ENCODE data around the gene OR10V1.

The OR10V1 gene

GRCh38 chr11:59759900-59760299, 46.3 kb upstream of the OR10V1 start:
- H3K9me3 ChIP-seq (ENCODE audit: insufficient read depth, low read depth, low read length): no peaks in the 10 kb centered on the region
- no peaks in the 10 kb centered on the region for H3K9me2 ChIP-seq (replicated peaks; ENCODE audit: low read depth, low read length)
- H4K20me1 ChIP-seq (ENCODE audit: insufficient read depth, low read length, poor library complexity, severe bottlenecking): peaks cover 3% of the 10 kb centered on the region
- no peaks in the 10 kb centered on the region for H3K36me3 ChIP-seq (ENCODE audit: insufficient read depth, low read length)
- no peaks in the 10 kb centered on the region for H3K27me3 ChIP-seq (ENCODE audit: insufficient read depth, low read length, poor library complexity, severe bottlenecking)
- no peaks in the 10 kb centered on the region for H3F3A ChIP-seq (ENCODE audit: low read depth)
- TF ChIP-seq CTCF (conservative IDR thresholded peaks at IDR 0.05; ENCODE audit: low read length): no peak
- no peak for TF ChIP-seq EZH2phosphoT487 (IDR thresholded peaks at IDR 0.05; ENCODE audit: borderline replicate concordance)
- no peak overlapping the region for H3K9ac ChIP-seq (ENCODE audit: low read depth, low read length, poor library complexity, severe bottlenecking)
- H3K4me2 ChIP-seq (ENCODE audit: low read depth, low read length, poor library complexity, severe bottlenecking): no peak overlapping the region
- H3K4me3 ChIP-seq (ENCODE audit: low read length, poor library complexity, severe bottlenecking): no peak overlapping the region
- peaks cover 18% of the 10 kb centered on the region for H3K4me1 ChIP-seq (ENCODE audit: insufficient read depth, low read length, poor library complexity, severe bottlenecking)
- no peak overlapping the region for H2AFZ ChIP-seq (ENCODE audit: low read length)
- H3K79me2 ChIP-seq (ENCODE audit: insufficient read depth, low read length): no peaks in the 10 kb centered on the region; the same call in 1 of the 2 replicates

- no peaks in the 10 kb centered on the region for H3K9me2 ChIP-seq (replicated peaks; ENCODE audit: low read depth, low read length)
- no peaks in the 10 kb centered on the region for H3K27me3 ChIP-seq (ENCODE audit: insufficient read depth, low read length, poor library complexity, severe bottlenecking)
- H3K4me2 ChIP-seq (ENCODE audit: low read depth, low read length, poor library complexity, severe bottlenecking): no peak overlapping the region
- peaks cover 22% of the 10 kb centered on the region for H3K4me1 ChIP-seq (ENCODE audit: insufficient read depth, low read length, poor library complexity, severe bottlenecking)
- TF ChIP-seq EZH2phosphoT487 (IDR thresholded peaks at IDR 0.05; ENCODE audit: borderline replicate concordance) (no peak), CTCF (conservative IDR thresholded peaks at IDR 0.05; ENCODE audit: low read length) (no peak)
- H4K20me1 ChIP-seq (ENCODE audit: insufficient read depth, low read length, poor library complexity, severe bottlenecking): peaks cover 3% of the 10 kb centered on the region
- H3F3A ChIP-seq (ENCODE audit: low read depth): no peaks in the 10 kb centered on the region
- H3K9ac ChIP-seq (ENCODE audit: low read depth, low read length, poor library complexity, severe bottlenecking): no peak overlapping the region
- no peaks in the 10 kb centered on the region for H3K9me3 ChIP-seq (ENCODE audit: insufficient read depth, low read depth, low read length)
- no peaks in the 10 kb centered on the region; the same call in 1 of the 2 replicates for H3K79me2 ChIP-seq (ENCODE audit: insufficient read depth, low read length)
- no peak overlapping the region for H3K4me3 ChIP-seq (ENCODE audit: low read length, poor library complexity, severe bottlenecking)
- H2AFZ ChIP-seq (ENCODE audit: low read length): no peak overlapping the region
- H3K36me3 ChIP-seq (ENCODE audit: insufficient read depth, low read length): no peaks in the 10 kb centered on the region
These were observed 44.9 kb upstream of the OR10V1 start for GRCh38 chr11:59758401-59759037.

GRCh38 chr11:59756845-59757244, 43.2 kb upstream of the OR10V1 start:
- no peaks in the 10 kb centered on the region for H3K36me3 ChIP-seq (ENCODE audit: insufficient read depth, low read length)
- peak overlapping the region; percentile 84 for H3K4me2 ChIP-seq (ENCODE audit: low read depth, low read length, poor library complexity, severe bottlenecking)
- no peaks in the 10 kb centered on the region; the same call in 1 of the 2 replicates for H3K79me2 ChIP-seq (ENCODE audit: insufficient read depth, low read length)
- peaks cover 22% of the 10 kb centered on the region for H3K4me1 ChIP-seq (ENCODE audit: insufficient read depth, low read length, poor library complexity, severe bottlenecking)
- no peaks in the 10 kb centered on the region for H3K9me3 ChIP-seq (ENCODE audit: insufficient read depth, low read depth, low read length)
- H3K9ac ChIP-seq (ENCODE audit: low read depth, low read length, poor library complexity, severe bottlenecking): peak overlapping the region; percentile 20
- H3K4me3 ChIP-seq (ENCODE audit: low read length, poor library complexity, severe bottlenecking): peak overlapping the region; percentile 85
- peaks cover 3% of the 10 kb centered on the region for H4K20me1 ChIP-seq (ENCODE audit: insufficient read depth, low read length, poor library complexity, severe bottlenecking)
- no peaks in the 10 kb centered on the region for H3F3A ChIP-seq (ENCODE audit: low read depth)
- no peak overlapping the region for H2AFZ ChIP-seq (ENCODE audit: low read length)
- no peak for TF ChIP-seq EZH2phosphoT487 (IDR thresholded peaks at IDR 0.05; ENCODE audit: borderline replicate concordance)
- no peak for TF ChIP-seq CTCF (conservative IDR thresholded peaks at IDR 0.05; ENCODE audit: low read length)
- no peaks in the 10 kb centered on the region for H3K9me2 ChIP-seq (replicated peaks; ENCODE audit: low read depth, low read length)
- no peaks in the 10 kb centered on the region for H3K27me3 ChIP-seq (ENCODE audit: insufficient read depth, low read length, poor library complexity, severe bottlenecking)
